Motor neuron (in vitro differentiated cells): ENCODE results near the gene CDH13. TPM values are rescaled to one million over a fixed set of nuclear protein-coding genes. Genes with fewer than 3 reads are reported as not detected.
"Not testable (repeated sequence)": the region's sequence is repeated elsewhere in the genome, so short reads cannot be mapped to it uniquely, and the experiment has no call there.

Experiments
- ATAC-seq, 8 experiments: fragments of 200-7000 bp; cut with Tn5 transposase; replicated peaks in 6 of 8; 2 replicates each; pipeline ENCODE4 v1.8.0; 2021; ENCODE audit warnings: mild to moderate bottlenecking in 8 of 8, moderate library complexity in 8 of 8
- H3K27ac ChIP-seq, 2 donors: fragments of 250-450 bp; sonication (Bioruptor Pico); 2 replicates each; pipeline ENCODE4 v1.9.0; 2021; ENCODE audit warnings: antibody characterized with exemption in 2 of 2, mild to moderate bottlenecking in 2 of 2, moderate library complexity in 1 of 2
- H3K4me1 ChIP-seq, 2 donors: fragments of 250-450 bp; sonication (Bioruptor Pico); replicated peaks in 1 of 2; 2 replicates each; pipeline ENCODE4 v1.6.1; 2021; ENCODE audit warnings: antibody characterized with exemption in 2 of 2, mild to moderate bottlenecking in 2 of 2, moderate library complexity in 1 of 2
- H3K4me3 ChIP-seq, 5 donors: fragments of 250-450 bp; sonication (Bioruptor Pico); 2 replicates each; pipeline ENCODE4 v1.9.0; 2021; ENCODE audit warnings: antibody characterized with exemption in 5 of 5, mild to moderate bottlenecking in 5 of 5, moderate library complexity in 4 of 5
- WGBS, 10 experiments: fragments of 450-650 bp; shearing (Covaris generic); methylation state at CpG; one replicate each; pipeline ENCODE4 v1.0.0; 2022; 5-methylcytosine and 5-hydroxymethylcytosine counted together
- in situ Hi-C, 9 experiments: fragments of 400-800 bp; cut with MboI; loops; one replicate each; pipeline ENCODE4 v1.15.0; 2021; ENCODE audit warnings: low sequenced_read_pairs in 9 of 9, low pct_unique_long_range_greater_than_20kb in 2 of 9; ENCODE audit not compliant: unreplicated experiment in 9 of 9
- total RNA-seq, 8 experiments: library from RNA; unstranded; fragments of 300-600 nt; gene quantifications; 2 replicates each; pipeline versions ENCODE4 v1.2.3 to v1.2.4, GENCODE V29; 2022

The CDH13 gene
- total RNA-seq, 8 experiments from 2014 or later = 0.42 to 10.3 (median 3.4) TPM

DNA sequence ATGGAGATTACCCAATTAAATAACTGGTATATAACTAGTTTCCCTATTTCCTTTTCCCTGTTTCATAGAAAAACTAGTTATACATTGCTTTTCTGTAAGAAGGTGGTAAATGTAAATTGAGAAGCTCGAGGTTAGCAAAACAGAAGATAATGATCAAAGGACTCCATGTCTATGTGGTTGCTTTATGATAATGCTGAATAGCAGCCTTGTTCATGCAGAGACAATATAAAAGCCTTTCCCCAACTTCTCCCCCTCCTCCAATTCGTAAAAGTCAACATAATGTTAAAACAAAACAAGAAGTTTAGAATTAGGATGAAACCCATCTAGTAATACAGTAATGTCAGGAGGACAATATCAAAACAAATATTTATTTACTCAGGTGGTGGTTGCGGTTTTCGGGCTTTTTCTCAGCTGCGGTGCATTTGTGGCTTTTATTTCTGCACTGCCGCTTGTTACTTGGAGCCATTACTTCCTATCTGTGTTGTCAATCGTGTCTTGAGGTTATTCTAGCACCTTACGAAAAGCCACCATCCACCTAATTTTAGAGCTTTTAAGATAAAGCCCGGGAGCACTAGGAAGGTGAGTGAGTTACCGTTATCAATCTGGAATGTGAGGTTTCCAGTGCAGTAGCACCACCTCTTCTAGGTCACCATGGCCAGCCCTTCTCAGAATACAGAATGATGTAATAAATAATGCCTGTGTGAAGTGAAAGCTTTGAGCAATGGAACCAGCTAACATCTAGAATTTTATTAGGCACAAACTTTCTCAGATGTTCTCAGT, 297.5 kb downstream of the CDH13 start:
- WGBS, 10 experiments = 44 to 90% (median 71%) methylated on average over 2 to 10 of the region's 10 CpGs
- in situ Hi-C loops = no loop called here
- Histone ChIP-seq H3K4me1 (peaks cover 0 to 2% of the 10 kb centered on the region in 2 donors), H3K4me3 (no peak overlapping the region), H3K27ac (no peak overlapping the region)
- ATAC-seq = no peak

DNA sequence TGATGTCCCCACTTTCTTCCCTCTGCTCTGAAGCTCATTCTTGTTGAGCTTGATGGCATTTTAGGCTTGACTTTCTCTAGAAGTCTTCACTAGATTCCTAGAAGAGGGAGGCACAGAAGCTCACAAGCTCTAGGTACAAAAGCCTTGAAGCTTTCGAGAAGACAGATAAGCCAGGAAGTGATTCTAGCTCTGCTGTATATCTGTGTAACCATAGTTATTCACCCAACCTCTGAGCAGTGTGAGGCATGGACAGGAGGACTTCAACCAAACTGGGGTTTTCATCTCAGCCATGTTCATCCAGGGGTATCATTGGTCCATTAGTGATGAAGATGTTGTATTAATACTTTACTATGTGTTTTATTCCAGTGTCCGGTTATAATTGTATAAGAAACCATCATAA, 299.7 kb downstream of the CDH13 start:
- Histone ChIP-seq H3K4me1 (peaks cover 0 to 2% of the 10 kb centered on the region in 2 donors), H3K4me3 (no peak overlapping the region), H3K27ac (no peak overlapping the region)
- ATAC-seq = no peak
- 20 to 100% (median 68%) methylated on average over 1 to 2 of the region's 2 CpGs; no CpG with 5 or more reads in 1 of the 10 experiments for WGBS, 10 experiments
- in situ Hi-C loops = no loop called here

DNA sequence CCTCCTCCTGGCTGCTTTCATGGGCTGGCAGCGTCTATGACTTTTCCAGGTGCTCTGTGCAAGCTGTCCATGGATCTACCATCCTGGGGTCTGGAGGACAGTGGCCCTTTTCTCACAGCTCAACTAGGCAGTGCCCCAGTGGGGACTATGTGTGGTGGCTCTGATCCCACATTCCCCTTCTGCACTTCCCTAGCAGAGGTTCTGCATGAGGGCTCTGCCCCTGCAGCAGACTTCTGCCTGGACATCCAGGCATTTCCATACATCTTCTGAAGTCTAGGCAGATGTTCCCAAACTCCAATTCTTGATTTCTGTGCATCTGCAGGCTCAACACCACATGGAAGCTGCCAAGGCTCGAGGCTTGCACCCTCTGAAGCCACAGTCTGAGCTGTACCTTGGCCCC, 307.2 kb downstream of the CDH13 start:
- in situ Hi-C loops = not testable (repeated sequence)

DNA sequence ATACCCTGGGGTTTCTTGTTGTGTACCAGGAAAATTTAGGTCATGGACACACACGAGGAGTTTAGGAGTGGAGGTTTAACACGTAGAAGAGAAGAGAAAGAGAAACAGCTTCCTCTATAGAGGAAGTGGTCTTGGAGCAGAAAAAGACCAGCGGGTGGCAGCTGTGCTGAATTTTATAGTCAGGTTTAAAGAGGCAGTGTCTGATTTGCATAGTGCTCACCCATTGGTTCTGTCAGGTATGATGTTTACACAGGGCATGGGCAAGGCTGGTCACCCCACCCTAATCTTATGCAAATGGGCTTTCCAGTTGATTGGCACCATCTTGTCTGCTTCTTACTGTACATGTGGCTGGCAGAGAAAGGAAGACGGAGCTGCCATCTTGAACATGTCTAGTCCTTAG, 309.0 kb downstream of the CDH13 start:
- H3K4me3 ChIP-seq = no peak overlapping the region
- H3K4me1 ChIP-seq = peaks cover 0 to 6% of the 10 kb centered on the region in 2 donors
- in situ Hi-C loops = no loop called here
- H3K27ac ChIP-seq = no peak overlapping the region
- ATAC-seq = no peak
- WGBS, 10 experiments = 49 to 100% (median 86%) methylated on average over 1 to 4 of the region's 4 CpGs; no CpG with 5 or more reads in 3 of the 10 experiments

More for the DNA sequence above, 307.2 kb downstream of the CDH13 start:
- not testable (repeated sequence) for H3K4me1 ChIP-seq, H3K4me3 ChIP-seq, ATAC-seq, H3K27ac ChIP-seq
- WGBS, 10 experiments = 80 to 100% methylated on average over 1 of the region's 2 CpGs; no CpG with 5 or more reads in 8 of the 10 experiments

DNA sequence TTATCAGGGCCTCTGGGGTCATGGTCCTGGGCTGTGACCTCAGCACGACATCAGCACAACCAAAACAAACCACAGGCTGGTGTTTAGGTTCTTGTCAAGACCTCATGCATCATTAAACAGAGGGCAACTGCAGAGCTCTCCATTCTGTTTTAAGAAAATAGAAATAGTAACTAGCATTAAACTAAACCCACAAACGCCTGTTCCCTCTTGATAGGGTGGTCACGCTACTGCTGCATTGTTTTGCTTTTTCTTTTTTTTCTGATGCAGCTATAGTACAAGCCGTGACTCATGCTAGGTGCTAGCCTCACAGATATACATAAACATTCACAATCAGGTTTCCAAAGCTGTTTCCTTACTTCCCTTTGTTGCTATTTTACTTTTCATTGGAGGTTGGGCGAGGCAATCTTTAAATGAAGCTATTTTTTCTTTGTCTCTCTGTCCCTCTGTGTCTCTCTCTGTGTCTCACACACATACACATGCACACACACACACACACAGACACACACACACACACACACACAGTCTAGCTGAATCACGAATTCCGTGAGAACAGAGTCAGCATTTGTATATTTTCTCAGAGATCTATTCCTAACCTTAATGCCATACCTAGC, 310.3 kb downstream of the CDH13 start:
- in situ Hi-C loops = no loop called here
- peak in 6 of 8 experiments; percentile 44 to 80 (median 60) for ATAC-seq
- Histone ChIP-seq H3K27ac (no peak overlapping the region), H3K4me3 (no peak overlapping the region), H3K4me1 (peaks cover 0 to 6% of the 10 kb centered on the region in 2 donors)
- WGBS, 10 experiments = 0 to 83% (median 66%) methylated on average over 1 to 6 of the region's 7 CpGs

DNA sequence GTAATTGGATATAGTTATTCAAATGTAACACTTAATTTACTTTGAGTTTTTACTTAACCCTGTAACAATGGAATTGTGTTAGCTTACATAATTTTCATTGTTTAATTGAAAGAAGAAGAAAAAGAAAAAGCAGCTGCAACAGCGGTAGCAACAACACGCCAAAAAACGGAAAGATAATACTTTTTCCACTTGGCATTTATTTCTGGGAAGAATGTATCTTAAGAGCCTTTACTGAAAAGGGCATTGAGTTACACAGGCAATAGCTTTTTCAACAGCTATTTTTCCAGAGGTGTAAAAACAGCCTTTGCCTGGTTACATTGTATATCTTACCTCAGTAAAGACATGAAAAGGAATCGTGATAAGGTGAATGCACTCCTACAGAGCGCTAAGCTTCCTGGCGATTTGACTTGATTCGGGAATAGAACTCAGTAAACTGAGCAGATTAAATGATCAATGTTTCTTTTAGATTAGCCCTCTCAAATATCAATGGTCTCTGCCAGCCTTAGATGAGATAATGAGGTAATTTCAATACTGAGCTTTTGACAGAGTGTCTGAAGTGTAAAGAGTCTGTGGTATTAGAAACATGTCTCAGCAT, 311.3 kb downstream of the CDH13 start:
- in situ Hi-C loops = no loop called here
- Histone ChIP-seq H3K4me3 (no peak overlapping the region), H3K4me1 (peaks cover 0 to 6% of the 10 kb centered on the region in 2 donors), H3K27ac (no peak overlapping the region)
- ATAC-seq = no peak
- WGBS, 10 experiments = 78 to 95% (median 88%) methylated on average over 3 to 7 of the region's 7 CpGs

DNA sequence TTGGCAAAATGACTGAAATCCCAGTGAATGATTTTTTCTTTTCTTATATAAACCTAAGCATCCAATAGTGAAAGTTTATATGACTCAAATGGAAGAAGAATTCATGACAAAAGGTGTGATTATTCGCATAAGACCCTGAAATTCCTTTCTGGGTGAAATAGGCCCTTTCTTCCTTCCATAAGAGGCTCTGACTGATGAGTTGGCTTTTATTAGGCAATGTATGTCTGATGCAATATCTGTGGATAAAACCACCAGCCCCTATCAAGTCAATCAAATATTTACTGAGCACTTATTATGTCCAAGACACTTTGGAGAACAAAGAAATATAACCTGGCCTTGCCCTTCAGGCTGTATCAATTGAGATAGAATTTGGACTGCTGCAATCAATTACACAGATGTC, 316.6 kb downstream of the CDH13 start:
- 50 to 100% (median 75%) methylated on average over 1 of the region's 1 CpG; no CpG with 5 or more reads in 5 of the 10 experiments for WGBS, 10 experiments
- H3K27ac ChIP-seq = no peak overlapping the region
- no peak for ATAC-seq
- no peaks in the 10 kb centered on the region for H3K4me1 ChIP-seq
- no peak overlapping the region for H3K4me3 ChIP-seq
- in situ Hi-C loops = no loop called here

DNA sequence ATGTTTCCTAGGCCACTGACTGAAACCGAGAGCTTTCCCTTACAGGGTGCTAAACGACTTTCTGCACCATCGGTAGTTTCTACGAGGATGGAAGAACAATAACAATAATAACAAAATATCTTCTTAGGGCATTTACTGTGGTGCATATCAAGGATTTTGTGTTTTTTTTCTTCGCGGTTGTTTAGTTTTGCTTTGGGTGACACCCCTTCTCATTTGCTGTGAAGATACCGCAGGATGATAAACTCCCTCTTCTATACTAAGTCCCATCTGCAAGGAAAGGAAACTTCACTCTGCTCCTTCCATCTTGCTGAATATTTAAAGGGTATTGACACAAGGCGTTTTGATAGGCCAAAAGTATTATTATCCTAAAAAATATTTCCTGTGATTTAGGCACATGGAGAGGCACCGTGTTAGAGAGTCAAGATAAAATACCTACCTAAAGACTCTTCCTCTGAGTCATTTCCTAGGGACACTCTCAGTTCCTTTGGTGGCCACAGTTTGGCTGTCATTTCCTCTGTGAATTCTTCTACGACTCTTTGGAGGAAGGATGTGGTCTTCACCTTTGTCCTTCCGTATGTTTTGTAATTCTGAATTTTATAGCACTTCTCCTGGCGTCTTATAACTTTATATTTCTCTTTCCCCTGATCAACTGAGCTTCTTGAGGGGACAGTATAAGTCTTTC, 318.8 kb downstream of the CDH13 start:
- Histone ChIP-seq H3K4me3 (no peak overlapping the region), H3K4me1 (no peaks in the 10 kb centered on the region), H3K27ac (no peak overlapping the region)
- ATAC-seq = no peak
- in situ Hi-C loops = no loop called here
- 48 to 90% (median 84%) methylated on average over 6 to 12 of the region's 12 CpGs for WGBS, 10 experiments

DNA sequence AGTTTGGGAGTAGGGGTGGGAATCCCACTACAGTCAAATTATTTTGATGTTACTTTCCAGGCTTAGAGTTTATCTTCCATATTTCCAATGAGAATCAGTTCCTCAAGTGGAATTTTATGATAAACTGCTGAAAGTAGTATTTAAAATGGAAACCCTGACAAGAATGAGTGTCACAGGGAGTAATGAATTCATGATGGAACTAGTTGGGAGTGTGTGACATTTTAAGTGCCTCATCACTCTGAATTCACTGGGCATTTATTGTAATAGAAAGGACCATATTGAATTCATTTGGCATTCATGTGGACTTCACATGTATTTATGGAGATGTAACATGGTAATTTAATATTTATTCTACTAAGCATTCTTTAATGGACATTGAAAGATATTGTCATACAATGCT, 320.9 kb downstream of the CDH13 start:
- peak in 2 of 8 experiments; percentile 15 to 60 for ATAC-seq
- H3K4me1 ChIP-seq = no peaks in the 10 kb centered on the region

DNA sequence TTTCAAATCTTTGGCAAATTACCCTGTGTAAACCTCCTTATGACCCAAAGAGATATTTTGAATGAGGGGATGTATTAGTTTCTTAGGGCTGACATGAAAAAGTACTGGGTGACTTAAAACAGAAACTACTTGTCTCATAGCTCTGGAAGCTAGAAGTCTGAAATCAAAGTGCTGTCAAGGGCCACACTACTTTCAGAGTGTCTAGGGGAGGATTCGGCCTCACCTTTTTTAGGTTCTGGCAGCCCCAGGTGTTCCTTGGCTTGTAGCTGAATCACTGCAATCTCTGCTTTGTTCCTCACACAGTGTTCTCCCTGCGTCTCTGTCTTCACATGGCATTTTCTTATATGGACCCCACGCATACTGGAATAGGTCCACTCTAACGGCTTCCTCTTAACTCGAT, 322.2 kb downstream of the CDH13 start:
- H3K4me3 ChIP-seq = no peak overlapping the region
- H3K27ac ChIP-seq = no peak overlapping the region
- no peaks in the 10 kb centered on the region for H3K4me1 ChIP-seq
- 0 to 100% (median 88%) methylated on average over 1 to 5 of the region's 5 CpGs; no CpG with 5 or more reads in 5 of the 10 experiments for WGBS, 10 experiments
- ATAC-seq = no peak
- in situ Hi-C loops = no loop called here

More for the DNA sequence above, 320.9 kb downstream of the CDH13 start:
- no peak overlapping the region for H3K27ac ChIP-seq
- no peak overlapping the region for H3K4me3 ChIP-seq
- in situ Hi-C loops = no loop called here

DNA sequence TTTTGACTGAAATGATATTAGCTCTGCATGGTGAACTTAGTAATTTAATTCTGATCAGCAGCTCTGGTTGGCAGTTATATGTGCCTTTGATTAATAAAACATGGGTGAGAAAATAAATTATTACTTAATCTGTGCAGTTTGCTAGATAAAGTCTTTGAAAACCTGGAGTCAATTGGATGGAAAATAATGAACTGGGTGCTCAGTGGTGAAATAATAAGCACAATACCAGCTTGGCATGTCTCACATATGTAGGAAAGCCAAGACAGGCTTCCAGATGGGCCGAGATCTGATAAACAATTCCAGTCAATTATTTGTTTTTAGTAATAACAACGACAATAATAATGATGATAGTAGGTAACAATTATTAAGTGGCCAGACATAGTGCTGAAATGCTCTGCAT, 326.7 kb downstream of the CDH13 start:
- 0 to 100% (median 78%) methylated on average over 1 to 2 of the region's 2 CpGs; no CpG with 5 or more reads in 4 of the 10 experiments for WGBS, 10 experiments
- ATAC-seq = no peak
- H3K4me3 ChIP-seq = no peak overlapping the region
- H3K4me1 ChIP-seq = no peaks in the 10 kb centered on the region
- no peak overlapping the region for H3K27ac ChIP-seq
- in situ Hi-C loops = no loop called here

DNA sequence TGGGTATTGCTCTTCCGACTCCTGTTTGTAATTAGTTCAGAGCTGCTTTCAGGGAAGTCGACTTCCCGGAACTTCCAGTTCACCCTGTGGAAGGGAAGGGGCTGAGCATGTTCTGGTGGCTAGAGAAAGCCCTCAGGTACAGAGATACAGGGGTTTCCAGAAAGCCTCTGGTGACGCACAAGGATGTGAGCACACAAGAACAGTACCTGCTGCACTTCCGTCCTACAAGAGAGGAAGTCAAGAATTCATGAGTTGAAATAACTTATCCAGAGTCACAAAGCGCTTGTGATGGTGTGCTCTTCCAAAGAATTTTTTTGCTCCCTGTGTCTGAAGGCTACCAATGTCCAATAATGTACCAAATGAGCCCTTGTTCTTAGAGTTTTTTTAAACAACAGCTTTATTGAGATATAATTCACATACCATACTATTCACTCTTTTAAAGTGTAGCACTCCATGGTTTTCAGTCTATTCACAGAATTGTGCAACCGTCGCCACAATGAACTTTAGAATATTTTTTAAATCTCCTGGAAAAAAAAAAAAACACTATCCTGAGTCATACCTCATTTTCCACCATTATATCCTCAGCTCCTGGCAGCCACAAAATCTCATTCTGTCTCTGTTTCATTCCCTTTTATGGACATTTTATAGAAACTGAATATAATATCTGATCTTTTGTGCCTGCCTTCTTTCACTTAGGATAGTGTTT, 327.6 kb downstream of the CDH13 start:
- no peak for ATAC-seq
- H3K4me1 ChIP-seq = no peaks in the 10 kb centered on the region
- WGBS, 10 experiments = 29 to 100% (median 92%) methylated on average over 2 to 8 of the region's 8 CpGs; no CpG with 5 or more reads in 1 of the 10 experiments
- in situ Hi-C loops = no loop called here
- H3K4me3 ChIP-seq = no peak overlapping the region
- no peak overlapping the region for H3K27ac ChIP-seq
